Aorta (tissue), 5 donors: Measurements from ENCODE around the gene JAM3. TPM values are rescaled to one million over a fixed set of nuclear protein-coding genes. Genes with fewer than 3 reads are reported as not detected.
"Not testable (repeated sequence)": the region's sequence is repeated elsewhere in the genome, so short reads cannot be mapped to it uniquely, and the experiment has no call there.

Experiments
- ATAC-seq: fragments of 200-7000 bp; cut with Tn5 transposase; one replicate; pipeline ENCODE4 v1.9.1; 2022; ENCODE audit warnings: moderate library complexity; ENCODE audit not compliant: low FRiP score
- DNase-seq, 2 donors: peaks; one replicate each; pipeline ENCODE4 v3.0.0-alpha.2; 2020
- H3K27ac ChIP-seq, 2 donors: one replicate each; pipeline ENCODE4 v1.5.1; 2013; ENCODE audit warnings: low read length in 2 of 2, mild to moderate bottlenecking in 2 of 2, moderate library complexity in 2 of 2, control low read depth in 1 of 2, inconsistent platforms in 1 of 2, low read depth in 1 of 2
- H3K27me3 ChIP-seq, 2 donors: one replicate each; pipeline ENCODE4 v1.6.1; 2013; ENCODE audit warnings: control low read depth in 1 of 2, low read length in 1 of 2, mild to moderate bottlenecking in 1 of 2, moderate library complexity in 1 of 2; ENCODE audit not compliant: insufficient read depth in 2 of 2, control insufficient read depth in 1 of 2
- H3K36me3 ChIP-seq, 2 donors: one replicate each; pipeline ENCODE4 v1.6.1; 2013; ENCODE audit warnings: control low read depth in 1 of 2, low read length in 1 of 2, mild to moderate bottlenecking in 1 of 2; ENCODE audit not compliant: insufficient read depth in 2 of 2, control insufficient read depth in 1 of 2
- H3K4me1 ChIP-seq, 2 donors: one replicate each; pipeline ENCODE4 v1.6.1; 2013; ENCODE audit warnings: low read length in 2 of 2, control low read depth in 1 of 2, mild to moderate bottlenecking in 1 of 2, moderate library complexity in 1 of 2; ENCODE audit not compliant: insufficient read depth in 2 of 2, control insufficient read depth in 1 of 2
- H3K4me3 ChIP-seq, 2 donors: one replicate each; pipeline ENCODE4 v1.5.1; 2013; ENCODE audit warnings: low read length in 2 of 2, control low read depth in 1 of 2, mild to moderate bottlenecking in 1 of 2
- H3K9me3 ChIP-seq: one replicate; pipeline ENCODE4 v1.6.1; 2013; ENCODE audit warnings: mild to moderate bottlenecking, low read length; ENCODE audit not compliant: control insufficient read depth
- WGBS, 2 donors: extraction: QIAGEN DNeasy Blood & Tissue Kit; methylation state at CpG; one replicate each; pipeline ENCODE4 v1.1.7; 2013; 5-methylcytosine and 5-hydroxymethylcytosine counted together
- intact Hi-C, 2 donors: fragments of 100-400 bp; cut with DNase I; formaldehyde crosslinking; loops; one replicate each; pipeline versions ENCODE4 v1.14.2 to v1.15.0; 2022
- polyA plus RNA-seq, 2 donors: library from polyadenylated mRNA; stranded (reverse); fragments of 200-250 nt; gene quantifications; one replicate each; pipeline ENCODE4 v1.2.3, GENCODE V29; 2013
- total RNA-seq, 2 donors: library from RNA; stranded (reverse); fragmentation: NEBNext Ultra II Directional; extraction: Animal tissue kit (Norgen Biotek cat#: 25700); gene quantifications; one replicate each; pipeline ENCODE4 v1.2.1, GENCODE V29; 2021
- donor health status: healthy with polysubstance abuse.
- donor health status: Bipolar disorder and iron deficiency.
- donor health status: DM: no; HTN: no; CAD: no.
- donor health status: DM: no; HTN: no; CAD: no.
- donor health status: DM: yes; HTN: yes; CAD: no.

JAM3 gene
- total and polyA plus RNA-seq, 4 donors: 22.2 to 102 (median 75.9) TPM

DNA sequence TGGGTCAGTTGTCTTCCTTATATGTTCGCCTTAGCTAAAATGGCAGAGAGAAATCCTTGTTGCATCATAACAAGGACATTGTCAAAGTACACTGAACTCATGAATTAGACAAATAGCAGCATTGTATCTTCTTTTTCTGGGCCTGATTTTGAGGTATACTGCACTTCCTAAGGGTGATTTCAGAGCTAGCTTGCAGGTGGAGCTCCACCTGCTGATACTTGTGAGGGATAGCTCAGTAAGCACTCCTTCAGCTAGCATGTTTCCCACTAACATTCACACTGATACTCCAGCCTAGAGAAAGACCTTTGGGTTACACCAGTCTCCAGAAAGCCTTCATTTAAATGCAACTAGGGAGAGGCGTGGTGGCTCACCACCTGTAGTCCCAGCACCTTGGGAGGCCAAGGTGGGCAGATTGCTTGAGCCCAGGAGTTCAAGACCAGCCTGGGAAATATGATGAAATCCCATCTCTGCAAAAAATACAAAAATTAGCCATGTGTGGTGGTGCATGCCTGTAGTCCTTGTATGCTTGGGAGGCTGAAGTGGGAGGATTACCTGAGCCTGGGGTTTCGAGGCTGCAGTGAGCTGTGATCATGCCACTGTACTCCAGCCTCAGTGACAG, 29.8 kb downstream of the JAM3 start:
- Histone ChIP-seq H3K36me3 (no peaks in the 10 kb centered on the region), H3K4me3 (no peak overlapping the region), H3K27ac (no peak overlapping the region), H3K9me3 (no peaks in the 10 kb centered on the region), H3K27me3 (no peaks in the 10 kb centered on the region), H3K4me1 (no peaks in the 10 kb centered on the region)
- no peak for DNase-seq
- no peak for ATAC-seq
- intact Hi-C loops: no loop called here
- WGBS, 2 donors: 98 to 99% methylated on average over 3 of the region's 3 CpGs

DNA sequence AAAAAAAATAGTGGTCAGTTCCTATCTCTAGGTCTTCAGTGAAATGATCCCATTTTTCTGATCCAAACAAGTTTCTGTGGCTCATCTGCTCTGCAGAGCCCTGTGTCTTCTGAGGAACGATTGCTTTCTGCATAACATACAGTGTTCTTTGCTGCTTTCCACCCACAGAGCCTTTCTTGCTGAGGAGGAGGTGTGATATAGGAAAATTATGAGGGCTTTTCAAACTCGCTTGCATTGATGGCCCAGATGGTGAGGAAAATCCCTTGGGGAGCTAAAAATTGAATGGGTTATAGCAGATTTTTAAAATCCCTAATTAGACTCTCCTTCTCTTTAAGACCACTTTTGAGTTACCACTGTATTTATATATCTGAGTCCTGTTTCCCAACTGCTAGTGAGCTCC, 31.3 kb downstream of the JAM3 start:
- no peak for DNase-seq
- no peak for ATAC-seq
- WGBS, 2 donors: 87 to 88% methylated on average over 2 of the region's 2 CpGs
- no peak overlapping the region for H3K4me3 ChIP-seq
- intact Hi-C loops: no loop called here
- no peaks in the 10 kb centered on the region for H3K9me3 ChIP-seq
- H3K27me3 ChIP-seq: no peaks in the 10 kb centered on the region
- H3K4me1 ChIP-seq: no peaks in the 10 kb centered on the region
- no peak overlapping the region for H3K27ac ChIP-seq
- H3K36me3 ChIP-seq: no peaks in the 10 kb centered on the region

DNA sequence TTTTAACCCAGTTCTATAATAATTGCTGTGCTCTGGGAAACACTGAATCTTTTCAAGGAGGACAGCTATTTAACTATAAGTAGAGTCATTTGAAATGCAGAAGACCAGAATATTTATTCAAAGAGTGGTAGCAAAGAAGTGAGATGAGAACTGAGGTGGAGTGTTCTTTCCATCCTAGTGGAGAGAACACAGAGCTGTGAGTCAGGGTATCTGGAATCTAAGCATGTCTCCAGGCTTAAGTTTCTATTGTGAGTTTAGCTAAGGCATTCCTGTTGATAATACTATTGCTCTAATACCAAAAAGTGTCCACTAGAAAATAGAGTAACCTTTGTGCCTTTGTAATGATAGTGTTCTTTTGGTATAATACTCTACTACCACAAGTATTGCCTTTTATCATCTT, 32.4 kb downstream of the JAM3 start:
- no peak for DNase-seq
- Histone ChIP-seq H3K36me3 (no peaks in the 10 kb centered on the region), H3K4me3 (no peak overlapping the region), H3K27ac (no peak overlapping the region), H3K4me1 (no peaks in the 10 kb centered on the region), H3K27me3 (no peaks in the 10 kb centered on the region), H3K9me3 (no peaks in the 10 kb centered on the region)
- intact Hi-C loops: no loop called here
- no peak for ATAC-seq

DNA sequence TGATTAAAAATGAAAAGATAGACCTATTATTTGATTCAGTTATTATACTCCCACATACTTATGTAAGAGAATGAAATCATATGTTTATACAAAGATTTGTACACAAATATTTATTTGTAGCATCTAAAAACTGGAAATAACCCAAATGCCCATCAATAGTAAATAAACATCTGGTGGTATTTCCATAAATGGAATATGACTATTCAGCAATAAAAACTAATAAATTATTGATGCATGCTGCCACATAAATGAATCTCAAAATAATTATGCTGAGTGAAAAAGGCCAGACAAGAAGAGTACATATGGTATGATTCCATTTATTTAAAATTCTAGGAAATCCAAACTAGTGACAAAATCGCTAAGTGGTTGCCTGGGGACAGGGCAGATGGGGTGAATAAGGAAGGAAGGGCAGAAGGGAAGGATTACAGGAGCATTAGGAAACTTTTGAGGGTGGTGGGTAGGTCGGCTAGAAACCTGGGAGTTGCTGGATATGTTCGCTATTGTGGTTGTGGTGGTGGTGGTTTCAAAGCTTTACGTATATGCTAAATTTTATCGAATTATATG, 41.5 kb downstream of the JAM3 start:
- Histone ChIP-seq H3K4me3 (no peak overlapping the region), H3K9me3 (no peaks in the 10 kb centered on the region), H3K36me3 (no peaks in the 10 kb centered on the region), H3K27me3 (no peaks in the 10 kb centered on the region), H3K27ac (no peak overlapping the region), H3K4me1 (no peaks in the 10 kb centered on the region)
- intact Hi-C loops: no loop called here
- ATAC-seq (no peak), DNase-seq (no peak)
- 92 to 95% methylated on average over 5 of the region's 5 CpGs for WGBS, 2 donors

DNA sequence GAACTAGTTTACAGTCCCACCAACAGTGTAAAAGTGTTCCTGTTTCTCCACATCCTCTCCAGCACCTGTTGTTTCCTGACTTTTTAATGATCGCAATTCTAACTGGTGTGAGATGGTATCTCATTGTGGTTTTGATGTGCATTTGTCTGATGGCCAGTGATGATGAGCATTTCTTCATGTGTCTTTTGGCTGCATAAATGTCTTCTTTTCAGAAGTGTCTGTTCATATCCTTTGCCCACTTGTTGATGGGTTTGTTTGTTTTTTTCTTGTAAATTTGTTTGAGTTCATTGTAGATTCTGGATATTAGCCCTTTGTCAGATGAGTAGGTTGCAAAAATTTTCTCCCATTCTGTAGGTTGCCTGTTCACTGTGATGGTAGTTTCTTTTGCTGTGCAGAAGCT, 44.9 kb downstream of the JAM3 start:
- H3K9me3 ChIP-seq, H3K4me1 ChIP-seq, intact Hi-C loops, H3K27me3 ChIP-seq, DNase-seq, H3K27ac ChIP-seq, H3K36me3 ChIP-seq, ATAC-seq, H3K4me3 ChIP-seq: not testable (repeated sequence)
- 93 to 100% methylated on average over 1 of the region's 1 CpG for WGBS, 2 donors

DNA sequence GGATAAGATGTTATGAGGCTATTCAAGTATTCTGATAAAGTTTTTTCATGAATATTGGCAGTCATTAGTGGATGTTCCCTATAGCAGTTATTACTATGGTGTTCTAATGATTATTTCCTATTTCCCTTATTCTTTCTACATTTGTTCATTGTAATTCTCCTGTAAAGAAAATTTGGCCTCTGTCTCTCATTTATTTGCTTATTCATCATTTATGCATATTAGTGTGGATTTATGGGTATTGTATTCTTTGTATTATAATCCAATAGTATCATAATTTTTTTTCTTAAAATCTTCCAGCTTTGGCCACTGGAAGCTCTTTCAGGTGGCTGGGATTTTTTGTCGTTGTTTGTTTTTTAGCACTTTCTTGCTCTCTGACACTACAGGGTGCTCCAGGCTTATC, 47.3 kb downstream of the JAM3 start:
- no peak overlapping the region for H3K4me3 ChIP-seq
- H3K9me3 ChIP-seq: no peaks in the 10 kb centered on the region
- ATAC-seq (no peak), DNase-seq (no peak)
- no peak overlapping the region for H3K27ac ChIP-seq
- H3K27me3 ChIP-seq: no peaks in the 10 kb centered on the region
- H3K4me1 ChIP-seq: peaks cover 0 to 4% of the 10 kb centered on the region in 2 donors
- no peaks in the 10 kb centered on the region for H3K36me3 ChIP-seq
- 91 to 100% methylated on average over 1 of the region's 1 CpG for WGBS, 2 donors
- intact Hi-C loops: no loop called here

- Histone ChIP-seq H3K27ac (no peak overlapping the region), H3K4me3 (no peak overlapping the region), H3K27me3 (no peaks in the 10 kb centered on the region), H3K4me1 (peaks cover 0 to 4% of the 10 kb centered on the region in 2 donors), H3K36me3 (no peaks in the 10 kb centered on the region), H3K9me3 (no peaks in the 10 kb centered on the region)
- DNase-seq (no peak), ATAC-seq (no peak)
- intact Hi-C loops: no loop called here
These were observed 49.1 kb downstream of the JAM3 start for GRCh38 chr11:134118006-134118405.

- ATAC-seq (no peak), DNase-seq (no peak)
- H3K4me1 ChIP-seq: peaks cover 0 to 4% of the 10 kb centered on the region in 2 donors
- intact Hi-C loops: no loop called here
- H3K27me3 ChIP-seq: no peaks in the 10 kb centered on the region
- no peaks in the 10 kb centered on the region for H3K9me3 ChIP-seq
- 79 to 82% methylated on average over 3 of the region's 3 CpGs for WGBS, 2 donors
- no peaks in the 10 kb centered on the region for H3K36me3 ChIP-seq
- peak overlapping the region in 1 of 2 donors; percentile 54 for H3K27ac ChIP-seq
- H3K4me3 ChIP-seq: no peak overlapping the region
These were observed 50.2 kb downstream of the JAM3 start for GRCh38 chr11:134119094-134119493.

DNA sequence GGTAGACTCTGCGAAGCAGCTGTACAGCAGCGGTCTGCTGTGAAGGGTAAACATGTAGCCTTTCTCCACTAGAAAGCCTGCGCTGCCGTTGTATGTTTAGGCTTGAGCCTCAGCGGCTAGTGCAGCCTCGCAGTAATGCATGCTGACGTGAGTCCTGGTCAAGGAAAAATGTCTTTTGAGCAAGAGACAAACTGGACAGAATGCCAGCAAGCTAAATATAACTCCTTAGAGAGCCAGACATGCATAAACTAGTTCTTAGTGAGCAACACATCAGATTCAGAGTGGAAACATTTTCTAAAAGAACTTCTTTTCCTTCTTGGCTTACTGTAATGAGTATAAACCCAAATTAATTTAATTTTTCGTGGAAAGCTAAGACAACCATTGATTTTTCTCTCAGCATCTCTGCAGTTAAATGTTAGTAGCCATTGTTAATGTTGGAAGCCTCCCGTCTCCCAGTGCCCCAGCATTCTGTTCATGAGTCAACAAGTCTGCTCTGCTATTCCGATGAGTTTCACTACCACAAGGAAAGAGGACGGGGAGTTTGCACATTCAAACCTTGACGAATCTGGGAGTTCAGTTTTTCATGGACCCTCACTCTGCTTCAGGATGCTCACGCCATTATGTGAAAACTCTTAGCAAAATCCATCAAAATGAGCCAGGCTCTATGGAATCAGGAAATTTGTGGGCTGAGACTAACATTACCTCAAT, 51.4 kb downstream of the JAM3 start:
- DNase-seq: peak; percentile 82 to 85
- WGBS, 2 donors: 5 to 6% methylated on average over 13 of the region's 13 CpGs
- Histone ChIP-seq H3K4me1 (peaks cover 0 to 4% of the 10 kb centered on the region in 2 donors), H3K4me3 (peak overlapping the region; percentile 9 to 38), H3K9me3 (no peaks in the 10 kb centered on the region), H3K27me3 (no peaks in the 10 kb centered on the region), H3K36me3 (no peaks in the 10 kb centered on the region), H3K27ac (peak overlapping the region; percentile 81 to 83)
- intact Hi-C loops: no loop called here
- ATAC-seq: peak; percentile 87
